Calu3 (cell line): ENCODE measurements around the gene GPATCH4. TPM values are rescaled to one million over a fixed set of nuclear protein-coding genes. Genes with fewer than 3 reads are reported as not detected.
A peak's percentile ranks its signal among the peaks of the same experiment; 100 is the strongest.

Experiments
- BruUV-seq: library from RNA; stranded (reverse); fragments of 400-500 nt; replicated peaks from 2 replicates; lab custom pipeline; 2021; lab: Mats Ljungman, UMichigan
- CTCF ChIA-PET: fragments of 300-600 bp; sonication (Branson Sonifier 250); formaldehyde crosslinking; loops from one replicate; lab custom pipeline; 2022; ENCODE audit warnings: antibody characterized with exemption; lab: Charles Lee
- DNase-seq: peaks from one replicate; pipeline ENCODE4 v3.0.0; 2022
- H3K27ac Mint-ChIP-seq: one replicate; pipeline ENCODE4 v1.8.0; 2022; ENCODE audit warnings: mixed read lengths; ENCODE audit not compliant: unreplicated experiment
- H3K27me3 Mint-ChIP-seq: one replicate; pipeline ENCODE4 v1.8.0; 2022; ENCODE audit warnings: mixed read lengths; ENCODE audit not compliant: unreplicated experiment
- H3K36me3 Mint-ChIP-seq: one replicate; pipeline ENCODE4 v1.8.0; 2022; ENCODE audit warnings: mild to moderate bottlenecking, moderate library complexity, mixed read lengths; ENCODE audit not compliant: insufficient read depth, unreplicated experiment
- H3K4me1 Mint-ChIP-seq: one replicate; pipeline ENCODE4 v1.8.0; 2022; ENCODE audit warnings: mild to moderate bottlenecking, low read depth, mixed read lengths; ENCODE audit not compliant: unreplicated experiment
- H3K4me3 Mint-ChIP-seq: one replicate; pipeline ENCODE4 v1.8.0; 2022; ENCODE audit warnings: mild to moderate bottlenecking, low read depth, moderate library complexity, mixed read lengths; ENCODE audit not compliant: unreplicated experiment
- H3K9me3 Mint-ChIP-seq: one replicate; pipeline ENCODE4 v1.8.0; 2022; ENCODE audit warnings: low read depth, mixed read lengths; ENCODE audit not compliant: unreplicated experiment
- CTCF ChIP-seq: fragments of 200-600 bp; IDR thresholded peaks from one replicate; pipeline ENCODE4 v1.8.0; 2022; ENCODE audit warnings: antibody characterized with exemption; ENCODE audit not compliant: unreplicated experiment
- intact Hi-C: fragments of 100-400 bp; cut with micrococcal nuclease; formaldehyde crosslinking; loops from one replicate; pipeline ENCODE4 v1.10.0; 2022; ENCODE audit not compliant: unreplicated experiment
- total RNA-seq: library from RNA; stranded (reverse); gene quantifications from 2 replicates; pipeline ENCODE4 v1.2.3, GENCODE V29; 2022

The GPATCH4 gene
- total RNA-seq, 1 experiment from 2014 or later, result 52.4 TPM

- CTCF ChIA-PET, result interaction anchor here (0.6 to 1.9 kb wide), 5 partner anchors 15 to 276 kb away, joined by 3 to 8 read pairs (median 4); no protein-coding TSS in a partner anchor
- Mint-ChIP-seq H3K36me3 (peaks cover 20% of the 10 kb centered on the region), H3K4me3 (peak overlapping the region; percentile 16), H3K27me3 (peaks cover 83% of the 10 kb centered on the region), H3K9me3 (no peaks in the 10 kb centered on the region), H3K4me1 (peaks cover 12% of the 10 kb centered on the region), H3K27ac (no peak overlapping the region)
- TF ChIP-seq CTCF, result no peak
- no TSS peak for BruUV-seq
- intact Hi-C loops, result loop anchor here (10.0 kb wide), 1 partner anchor 272 kb away; the partner anchor contains the start of gene PEAR1
- DNase-seq, result no peak
Observed at GRCh38 chr1:156622581-156623297, 21.5 kb upstream of the GPATCH4 start.

GRCh38 chr1:156619582-156619955 is 18.3 kb upstream of the GPATCH4 start:
- CTCF ChIA-PET, result interaction anchor here (0.7 to 2.1 kb wide), 6 partner anchors 11 to 106 kb away, joined by 3 to 16 read pairs (median 6); no protein-coding TSS in a partner anchor
- no peak for TF ChIP-seq CTCF
- H3K36me3 Mint-ChIP-seq, result peaks cover 11% of the 10 kb centered on the region
- intact Hi-C loops, result no loop called here
- peaks cover 11% of the 10 kb centered on the region for H3K4me1 Mint-ChIP-seq
- BruUV-seq, result no TSS peak
- no peak overlapping the region for H3K4me3 Mint-ChIP-seq
- no peaks in the 10 kb centered on the region for H3K9me3 Mint-ChIP-seq
- H3K27ac Mint-ChIP-seq, result no peak overlapping the region
- H3K27me3 Mint-ChIP-seq, result peaks cover 79% of the 10 kb centered on the region
- no peak for DNase-seq

- Mint-ChIP-seq H3K27me3 (peaks cover 73% of the 10 kb centered on the region), H3K4me3 (no peak within 1 kb of the TSS), H3K9me3 (no peaks in the 10 kb centered on the region), H3K36me3 (peaks cover 5% of the 10 kb centered on the region), H3K4me1 (peaks cover 11% of the 10 kb centered on the region), H3K27ac (no peak within 1 kb of the TSS)
- TF ChIP-seq CTCF, result peak; percentile 60
- peak; percentile 61 for DNase-seq
- no TSS peak for BruUV-seq
- intact Hi-C loops, result no loop called here
- CTCF ChIA-PET, result interaction anchor here (0.5 to 2.1 kb wide), 9 partner anchors 11 to 330 kb away, joined by 3 to 16 read pairs (median 4); partner anchors contain the start of genes NAXE and NES
Observed at GRCh38 chr1:156618853-156619581, 17.7 kb upstream of the GPATCH4 start, which contains the start of gene HAPLN2. HAPLN2 (plus strand) TSS chr1:156619415; CDS start chr1:156623491, 4,076 bp downstream.

GRCh38 chr1:156616463-156616862 is 15.2 kb upstream of the GPATCH4 start:
- H3K36me3 Mint-ChIP-seq, result no peaks in the 10 kb centered on the region
- H3K4me1 Mint-ChIP-seq, result peaks cover 22% of the 10 kb centered on the region
- DNase-seq, result no peak
- H3K4me3 Mint-ChIP-seq, result no peak overlapping the region
- CTCF ChIA-PET, result interaction anchor here (0.5 to 0.7 kb wide), 2 partner anchors 221 to 278 kb away, joined by 3 to 4 read pairs; partner anchors contain the start of genes CCT3 and TSACC
- no peak overlapping the region for H3K27ac Mint-ChIP-seq
- no TSS peak for BruUV-seq
- no peaks in the 10 kb centered on the region for H3K9me3 Mint-ChIP-seq
- intact Hi-C loops, result no loop called here
- H3K27me3 Mint-ChIP-seq, result peaks cover 48% of the 10 kb centered on the region
- no peak for TF ChIP-seq CTCF
